Peyer's patch (tissue), 4 donors: ENCODE measurements around the gene USP6.

Experiments
- CTCF ChIP-seq, 6 experiments: fragments of 450-650 bp in 4 of 6; fragments of 200-600 bp in 2 of 6; sonication (generic) in 1 of 6; IDR thresholded peaks; one replicate each; pipeline ENCODE4 v1.5.1; 2017 to 2019; ENCODE audit warnings: antibody characterized with exemption in 6 of 6, mild to moderate bottlenecking in 3 of 6, moderate library complexity in 1 of 6
- POLR2A ChIP-seq, 2 donors: fragments of 450-650 bp; IDR thresholded peaks; one replicate each; pipeline ENCODE4 v1.5.1; 2017; ENCODE audit warnings: antibody characterized with exemption in 2 of 2, mild to moderate bottlenecking in 2 of 2, moderate library complexity in 2 of 2

GRCh38 chr17:5179003-5179402 is 63.2 kb downstream of the USP6 start:
- no peak for TF ChIP-seq POLR2A (IDR thresholded peaks at IDR 0.05)
- TF ChIP-seq CTCF (IDR thresholded peaks at IDR 0.05): no peak
